HCT116 (cell line): ENCODE data around the gene MINDY3. TPM values are rescaled to one million over a fixed set of nuclear protein-coding genes. Genes with fewer than 3 reads are reported as not detected.

Experiments used
- ATAC-seq: fragments of 200-7000 bp; cut with Tn5 transposase; 2 replicates; pipeline ENCODE4 v1.9.1; 2020; ENCODE audit warnings: mild to moderate bottlenecking, moderate library complexity
- BruUV-seq: library from RNA; stranded (reverse); fragments of 400-500 nt; replicated peaks from 2 replicates; lab custom pipeline; 2021; lab: Mats Ljungman, UMichigan
- CTCF ChIA-PET: fragments of 300-600 bp; sonication (Branson Sonifier 250); formaldehyde crosslinking; loops from one replicate; lab custom pipeline; 2021; ENCODE audit warnings: antibody characterized with exemption; lab: Charles Lee
- POLR2A ChIA-PET: fragments of 300-600, 350-600 bp; sonication (Branson Sonifier 250); formaldehyde crosslinking; loops from one replicate; lab custom pipeline; 2021; ENCODE audit warnings: antibody characterized with exemption; lab: Charles Lee
- RAD21 ChIA-PET, 2 experiments: fragments of 300-600 bp; sonication (Branson Sonifier 250); formaldehyde crosslinking; loops; one replicate each; lab custom pipeline; 2023; ENCODE audit warnings: low total read pairs in 2 of 2; ENCODE audit not compliant: uncharacterized antibody in 2 of 2, unreplicated experiment in 2 of 2, low non-redundant PET in 1 of 2; lab: Charles Lee
- DNase-seq: peaks from one replicate; pipeline ENCODE4 v3.0.0-alpha.2; 2010; ENCODE audit warnings: low read depth, low spot score
- H2AFZ ChIP-seq: fragments of 200-600 bp; shearing (Covaris generic), sonication (generic); 2 replicates; pipeline ENCODE4 v1.6.1; 2017; ENCODE audit warnings: low read depth, mixed run types, mixed read lengths, antibody characterized with exemption, low read length; ENCODE audit not compliant: poor library complexity, severe bottlenecking
- H3K27ac ChIP-seq: 2 replicates; pipeline ENCODE4 v1.5.1; 2012; ENCODE audit warnings: low read depth, low read length
- H3K27me3 ChIP-seq: fragments of 200-600 bp; sonication (generic); 2 replicates; pipeline ENCODE4 v1.6.1; 2016; ENCODE audit warnings: mixed run types, low read length, mixed read lengths; ENCODE audit not compliant: insufficient read depth
- H3K36me3 ChIP-seq, 2 experiments: fragments of 200-500 bp in 1 of 2; fragments of 200-600 bp in 1 of 2; sonication (Bioruptor generic) in 1 of 2; sonication (generic) in 1 of 2; 2 replicates each; pipeline versions ENCODE4 v1.5.1 to v1.6.1; 2014 to 2016; ENCODE audit warnings: low read length in 2 of 2, inconsistent platforms in 1 of 2, mixed read lengths in 1 of 2, mixed run types in 1 of 2; ENCODE audit not compliant: insufficient read depth in 2 of 2, control insufficient read depth in 1 of 2
- H3K4me1 ChIP-seq, 2 experiments: fragments of 200-600 bp in 1 of 2; sonication (generic) in 1 of 2; 2 replicates each; pipeline versions ENCODE4 v1.5.1 to v1.6.1; 2012 to 2017; ENCODE audit warnings: low read length in 2 of 2, inconsistent platforms in 1 of 2, mild to moderate bottlenecking in 1 of 2, mixed read lengths in 1 of 2, mixed run types in 1 of 2, moderate library complexity in 1 of 2; ENCODE audit not compliant: insufficient read depth in 2 of 2, control insufficient read depth in 1 of 2
- H3K4me2 ChIP-seq: fragments of 200-600 bp; sonication (generic); 2 replicates; pipeline ENCODE4 v1.6.1; 2017; ENCODE audit warnings: mixed run types, low read length, mixed read lengths
- H3K4me3 ChIP-seq, 2 experiments: fragments of 200-600 bp in 1 of 2; sonication (generic) in 1 of 2; replicated peaks in 1 of 2; 2 replicates each; pipeline ENCODE4 v1.5.1; 2011 to 2016; ENCODE audit warnings: low read length in 2 of 2, control low read depth in 1 of 2, low read depth in 1 of 2, mild to moderate bottlenecking in 1 of 2, mixed read lengths in 1 of 2, mixed run types in 1 of 2
- H3K79me2 ChIP-seq: fragments of 200-600 bp; sonication (generic); 2 replicates; pipeline ENCODE4 v1.6.1; 2017; ENCODE audit warnings: mild to moderate bottlenecking, mixed run types, low read length, moderate library complexity, mixed read lengths; ENCODE audit not compliant: insufficient read depth
- H3K9ac ChIP-seq: fragments of 200-600 bp; sonication (generic); 2 replicates; pipeline ENCODE4 v1.6.1; 2016; ENCODE audit warnings: low read length, mixed read lengths
- H3K9me2 ChIP-seq: fragments of 200-600 bp; sonication (generic), shearing (Covaris generic); 2 replicates; pipeline ENCODE4 v1.6.1; 2017; ENCODE audit warnings: mixed run types, mild to moderate bottlenecking, moderate library complexity; ENCODE audit not compliant: insufficient read depth
- H3K9me3 ChIP-seq, 2 experiments: fragments of 200-500 bp in 1 of 2; fragments of 200-600 bp in 1 of 2; sonication (Bioruptor generic) in 1 of 2; sonication (generic) in 1 of 2; 2 replicates each; pipeline ENCODE4 v1.6.1; 2014 to 2017; ENCODE audit warnings: low read length in 2 of 2, mixed read lengths in 2 of 2, inconsistent platforms in 1 of 2, low read depth in 1 of 2, mild to moderate bottlenecking in 1 of 2, mixed run types in 1 of 2, moderate library complexity in 1 of 2; ENCODE audit not compliant: control insufficient read depth in 1 of 2, insufficient read depth in 1 of 2
- H4K20me1 ChIP-seq: fragments of 200-600 bp; sonication (generic), shearing (Covaris generic); 2 replicates; pipeline ENCODE4 v1.6.1; 2017; ENCODE audit warnings: mixed run types, mild to moderate bottlenecking, moderate library complexity; ENCODE audit not compliant: insufficient read depth
- ATF3 ChIP-seq: IDR thresholded peaks from 2 replicates; pipeline ENCODE4 v1.6.1; 2012
- CEBPB ChIP-seq: IDR thresholded peaks from 2 replicates; pipeline ENCODE4 v1.6.1; 2012; ENCODE audit warnings: low read depth
- ELF1 ChIP-seq: IDR thresholded peaks from 2 replicates; pipeline ENCODE4 v1.6.1; 2012; ENCODE audit warnings: low read depth, borderline replicate concordance
- EZH2 ChIP-seq: fragments of 200-600 bp; sonication (generic); IDR thresholded peaks from 2 replicates; pipeline ENCODE4 v1.6.1; 2017; ENCODE audit warnings: antibody characterized with exemption, mixed run types
- EZH2phosphoT487 ChIP-seq: fragments of 200-600 bp; IDR thresholded peaks from 2 replicates; pipeline ENCODE4 v1.6.1; 2018; ENCODE audit warnings: antibody characterized with exemption, borderline replicate concordance
- FOSL1 ChIP-seq: IDR thresholded peaks from 2 replicates; pipeline ENCODE4 v1.6.1; 2012; ENCODE audit warnings: low read depth
- JUND ChIP-seq: IDR thresholded peaks from 2 replicates; pipeline ENCODE4 v1.6.1; 2012
- POLR2AphosphoS5 ChIP-seq: IDR thresholded peaks from 2 replicates; pipeline ENCODE4 v1.6.1; 2011; ENCODE audit warnings: mild to moderate bottlenecking, low read depth, low read length, moderate library complexity
- RAD21 ChIP-seq: IDR thresholded peaks from 2 replicates; pipeline ENCODE4 v1.6.1; 2012; ENCODE audit warnings: low read depth, mild to moderate bottlenecking
- REST ChIP-seq: IDR thresholded peaks from 2 replicates; pipeline ENCODE4 v1.6.1; 2012; ENCODE audit warnings: low read depth
- ZNF274 ChIP-seq: fragments of 200-500 bp; sonication (Bioruptor generic); IDR thresholded peaks from 2 replicates; pipeline ENCODE4 v1.6.1; 2014; ENCODE audit warnings: mild to moderate bottlenecking, low read depth, low read length, inconsistent platforms
- intact Hi-C: fragments of 100-400 bp; cut with micrococcal nuclease; formaldehyde crosslinking; loops from 2 replicates; pipeline ENCODE4 v1.10.0; 2022
- total RNA-seq: library from RNA; stranded (reverse); gene quantifications from one replicate; pipeline ENCODE4 v1.2.1, GENCODE V29; 2021; ENCODE audit not compliant: unreplicated experiment

MINDY3 gene
- total RNA-seq, 1 experiment from 2014 or later = 15.5 TPM

- RAD21 ChIA-PET = no interaction called here
- no TSS peak for BruUV-seq
- Histone ChIP-seq H3K4me2 (no peak overlapping the region), H3K36me3 (no peaks in the 10 kb centered on the region), H3K27me3 (no peaks in the 10 kb centered on the region), H3K27ac (no peak overlapping the region), H2AFZ (no peak overlapping the region), H3K79me2 (0 out of 2 replicates have a peak, but pooled peaks cover 3% of the 10 kb centered on the region), H3K9me2 (no peaks in the 10 kb centered on the region), H3K4me3 (no peak overlapping the region), H3K9ac (no peak overlapping the region), H4K20me1 (no peaks in the 10 kb centered on the region), H3K4me1 (no peaks in the 10 kb centered on the region), H3K9me3 (no peaks in the 10 kb centered on the region)
- no peak for DNase-seq
- POLR2A ChIA-PET = interaction anchor here (0.6 kb wide), 1 partner anchor 850 kb away, joined by 4 read pairs; no protein-coding TSS in a partner anchor
- CTCF ChIA-PET = no interaction called here
- intact Hi-C loops = no loop called here
- TF ChIP-seq ELF1 = no peak
- TF ChIP-seq RAD21 = no peak
- TF ChIP-seq POLR2AphosphoS5 = no peak
- TF ChIP-seq ZNF274 = no peak
- ATAC-seq = no peak
Observed at GRCh38 chr10:15841696-15842095, 18.6 kb downstream of the MINDY3 start.

GRCh38 chr10:15836807-15837206 is 23.5 kb downstream of the MINDY3 start:
- CTCF ChIA-PET = no interaction called here
- ATAC-seq = no peak
- POLR2A ChIA-PET = no interaction called here

More at GRCh38 chr10:15836807-15837206, 23.5 kb downstream of the MINDY3 start:
- no peaks in the 10 kb centered on the region for H3K4me1 ChIP-seq
- H3K4me3 ChIP-seq = no peak overlapping the region
- H2AFZ ChIP-seq = no peak overlapping the region
- H3K4me2 ChIP-seq = no peak overlapping the region
- no peaks in the 10 kb centered on the region for H4K20me1 ChIP-seq
- TF ChIP-seq EZH2 = no peak
- no peak for TF ChIP-seq ATF3
- no peak for TF ChIP-seq FOSL1
- TF ChIP-seq REST = no peak
- TF ChIP-seq EZH2phosphoT487 = no peak
- TF ChIP-seq ELF1 = no peak
- no peak for TF ChIP-seq ZNF274
- TF ChIP-seq JUND = no peak
- no peak for TF ChIP-seq CEBPB
- H3K9me3 ChIP-seq = no peaks in the 10 kb centered on the region
- no peak overlapping the region for H3K9ac ChIP-seq
- no peak overlapping the region for H3K27ac ChIP-seq
- intact Hi-C loops = no loop called here
- no peak for DNase-seq
- H3K36me3 ChIP-seq = no peaks in the 10 kb centered on the region
- H3K9me2 ChIP-seq = 0 out of 2 replicates have a peak, but pooled peaks cover 3% of the 10 kb centered on the region
- no peaks in the 10 kb centered on the region for H3K27me3 ChIP-seq
- no peaks in the 10 kb centered on the region for H3K79me2 ChIP-seq
- BruUV-seq = no TSS peak
- RAD21 ChIA-PET = interaction anchor here in 1 of 2 experiments (0.8 kb wide), 1 partner anchor 8 kb away, joined by 3 read pairs; no protein-coding TSS in a partner anchor
